CD4-positive, alpha-beta T cell (primary cell): ENCODE data around the gene SMAP1. TPM values are rescaled to one million over a fixed set of nuclear protein-coding genes. Genes with fewer than 3 reads are reported as not detected.

Experiments used
- ATAC-seq: fragments of 200-7000 bp; cut with Tn5 transposase; one replicate; pipeline ENCODE4 v1.10.0; 2022; ENCODE audit warnings: mild to moderate bottlenecking; ENCODE audit not compliant: poor library complexity
- CTCF ChIA-PET: fragments of 350-600 bp; sonication (Branson Sonifier 250); formaldehyde crosslinking; loops from one replicate; lab custom pipeline; 2021; ENCODE audit warnings: antibody characterized with exemption, inconsistent platforms; lab: Charles Lee
- POLR2A ChIA-PET: fragments of 350-600 bp; sonication (Branson Sonifier 250); formaldehyde crosslinking; loops from one replicate; lab custom pipeline; 2021; ENCODE audit warnings: antibody characterized with exemption, inconsistent platforms; lab: Charles Lee
- DNase-seq, 14 experiments: peaks; one replicate each; pipeline ENCODE4 v3.0.0-alpha.2; 2013 to 2020; ENCODE audit warnings: mixed read lengths in 2 of 14
- H3K27ac ChIP-seq, 2 donors: one replicate each; pipeline versions ENCODE4 v1.5.1 to v1.7.0; 2013; ENCODE audit warnings: low read length in 2 of 2, low read depth in 1 of 2, mild to moderate bottlenecking in 1 of 2
- H3K27me3 ChIP-seq, 2 experiments: 1 replicate in 1 of 2; 2 replicates in 1 of 2; pipeline versions ENCODE4 v1.6.1 to v1.7.0; 2013; ENCODE audit warnings: low read length in 2 of 2, control low read depth in 1 of 2, mild to moderate bottlenecking in 1 of 2, moderate library complexity in 1 of 2; ENCODE audit not compliant: insufficient read depth in 2 of 2, control insufficient read depth in 1 of 2
- H3K36me3 ChIP-seq: one replicate; pipeline ENCODE4 v1.6.1; 2013; ENCODE audit warnings: low read length, control low read depth; ENCODE audit not compliant: insufficient read depth
- H3K4me1 ChIP-seq: one replicate; pipeline ENCODE4 v1.6.1; 2013; ENCODE audit warnings: low read length, control low read depth; ENCODE audit not compliant: insufficient read depth
- H3K4me3 ChIP-seq: one replicate; pipeline ENCODE4 v1.5.1; 2013; ENCODE audit warnings: mild to moderate bottlenecking, low read length, moderate library complexity
- H3K9me3 ChIP-seq, 2 experiments: 1 replicate in 1 of 2; 2 replicates in 1 of 2; pipeline versions ENCODE4 v1.6.1 to v1.7.0; 2013; ENCODE audit warnings: low read length in 2 of 2, mild to moderate bottlenecking in 2 of 2, control low read depth in 1 of 2, moderate library complexity in 1 of 2; ENCODE audit not compliant: control insufficient read depth in 1 of 2, insufficient read depth in 1 of 2
- H3K27ac Mint-ChIP-seq: one replicate; pipeline ENCODE4 v1.8.0; 2020; ENCODE audit warnings: mixed read lengths
- H3K27me3 Mint-ChIP-seq: one replicate; pipeline ENCODE4 v1.8.0; 2021; ENCODE audit warnings: mixed read lengths
- H3K36me3 Mint-ChIP-seq: one replicate; pipeline ENCODE4 v1.8.0; 2021; ENCODE audit warnings: low read depth, mixed read lengths
- H3K4me1 Mint-ChIP-seq: one replicate; pipeline ENCODE4 v1.8.0; 2021; ENCODE audit warnings: low read depth, mixed read lengths
- H3K4me3 Mint-ChIP-seq: one replicate; pipeline ENCODE4 v1.8.0; 2020; ENCODE audit warnings: mild to moderate bottlenecking, mixed read lengths
- H3K9me3 Mint-ChIP-seq: one replicate; pipeline ENCODE4 v1.8.0; 2020; ENCODE audit warnings: mixed read lengths
- intact Hi-C, 2 experiments: fragments of 100-400 bp; cut with DNase I in 1 of 2; cut with micrococcal nuclease in 1 of 2; formaldehyde crosslinking; loops; one replicate each; pipeline versions ENCODE4 v1.15.1 to v1.9.0; 2023 to 2025; cut with DNase I, micrococcal nuclease
- total RNA-seq, 174 experiments: library from RNA in 2 of 174; stranded (reverse) in 2 of 174; gene quantifications; one replicate each; pipeline ENCODE4 v1.2.3 and lab custom pipeline; 2021 to 2026
- TF ChIP-seq, protein P1 (sequence below): fragments of 200-600 bp; IDR thresholded peaks from one replicate; pipeline ENCODE4 v1.8.0; 2022; ENCODE audit warnings: antibody characterized with exemption, mild to moderate bottlenecking

SMAP1 gene
- total RNA-seq, 2 experiments from 2014 or later = 20.0 to 22.5 TPM

DNA sequence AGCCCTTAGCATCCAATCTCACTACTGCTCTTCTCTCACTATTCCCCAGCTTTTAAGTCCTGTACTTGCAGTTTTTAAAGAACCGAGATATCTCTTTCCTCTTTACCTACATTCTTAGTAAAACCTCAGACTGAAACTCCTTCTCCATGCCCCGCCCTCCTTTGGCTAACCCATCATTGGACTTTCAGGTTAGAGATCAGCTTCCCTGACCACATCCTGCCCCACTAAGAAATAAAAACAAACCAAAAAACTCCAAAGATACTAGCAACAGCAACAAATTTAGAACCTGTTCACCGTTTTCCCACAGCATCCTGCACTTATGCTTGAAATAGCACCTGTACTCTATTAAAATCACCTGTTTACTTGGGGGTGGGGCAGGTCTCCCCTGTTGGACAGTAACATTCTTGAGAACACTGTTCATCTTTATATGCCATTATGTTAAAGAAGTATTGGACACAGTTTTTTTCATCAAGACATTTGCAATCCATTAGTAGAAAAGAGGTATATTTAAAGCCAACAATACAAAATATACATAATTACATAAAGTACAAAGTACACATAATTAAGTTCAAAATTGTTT is 16.3 kb upstream of the SMAP1 start:
- no peaks in the 10 kb centered on the region for H3K27me3 ChIP-seq
- Mint-ChIP-seq H3K4me1 (peaks cover 30% of the 10 kb centered on the region), H3K4me3 (peak overlapping the region; percentile 70), H3K27me3 (no peaks in the 10 kb centered on the region), H3K27ac (peak overlapping the region; percentile 64), H3K36me3 (no peaks in the 10 kb centered on the region), H3K9me3 (no peaks in the 10 kb centered on the region)
- DNase-seq (peak in 12 of 14 experiments; percentile 14 to 87 (median 34)), ATAC-seq (peak; percentile 97)
- no peaks in the 10 kb centered on the region for H3K9me3 ChIP-seq
- ChIA-PET POLR2A (interaction anchor here (0.8 to 1.5 kb wide), 2 partner anchors 16 to 238 kb away, joined by 3 to 12 read pairs; partner anchors contain the start of gene SMAP1), CTCF (interaction anchor here (2.5 kb wide), 1 partner anchor 16 kb away, joined by 8 read pairs; the partner anchor contains the start of gene SMAP1)
- H3K27ac ChIP-seq = peak overlapping the region in 1 of 2 donors; percentile 55
- H3K36me3 ChIP-seq = no peaks in the 10 kb centered on the region
- intact Hi-C loops = loop anchor here in 1 of 2 experiments (1.0 kb wide), 1 partner anchor 35 kb away; no protein-coding TSS in a partner anchor
- H3K4me3 ChIP-seq = no peak overlapping the region
- H3K4me1 ChIP-seq = peaks cover 23% of the 10 kb centered on the region
- TF ChIP-seq, protein P1, sequence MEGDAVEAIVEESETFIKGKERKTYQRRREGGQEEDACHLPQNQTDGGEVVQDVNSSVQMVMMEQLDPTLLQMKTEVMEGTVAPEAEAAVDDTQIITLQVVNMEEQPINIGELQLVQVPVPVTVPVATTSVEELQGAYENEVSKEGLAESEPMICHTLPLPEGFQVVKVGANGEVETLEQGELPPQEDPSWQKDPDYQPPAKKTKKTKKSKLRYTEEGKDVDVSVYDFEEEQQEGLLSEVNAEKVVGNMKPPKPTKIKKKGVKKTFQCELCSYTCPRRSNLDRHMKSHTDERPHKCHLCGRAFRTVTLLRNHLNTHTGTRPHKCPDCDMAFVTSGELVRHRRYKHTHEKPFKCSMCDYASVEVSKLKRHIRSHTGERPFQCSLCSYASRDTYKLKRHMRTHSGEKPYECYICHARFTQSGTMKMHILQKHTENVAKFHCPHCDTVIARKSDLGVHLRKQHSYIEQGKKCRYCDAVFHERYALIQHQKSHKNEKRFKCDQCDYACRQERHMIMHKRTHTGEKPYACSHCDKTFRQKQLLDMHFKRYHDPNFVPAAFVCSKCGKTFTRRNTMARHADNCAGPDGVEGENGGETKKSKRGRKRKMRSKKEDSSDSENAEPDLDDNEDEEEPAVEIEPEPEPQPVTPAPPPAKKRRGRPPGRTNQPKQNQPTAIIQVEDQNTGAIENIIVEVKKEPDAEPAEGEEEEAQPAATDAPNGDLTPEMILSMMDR = no peak

DNA sequence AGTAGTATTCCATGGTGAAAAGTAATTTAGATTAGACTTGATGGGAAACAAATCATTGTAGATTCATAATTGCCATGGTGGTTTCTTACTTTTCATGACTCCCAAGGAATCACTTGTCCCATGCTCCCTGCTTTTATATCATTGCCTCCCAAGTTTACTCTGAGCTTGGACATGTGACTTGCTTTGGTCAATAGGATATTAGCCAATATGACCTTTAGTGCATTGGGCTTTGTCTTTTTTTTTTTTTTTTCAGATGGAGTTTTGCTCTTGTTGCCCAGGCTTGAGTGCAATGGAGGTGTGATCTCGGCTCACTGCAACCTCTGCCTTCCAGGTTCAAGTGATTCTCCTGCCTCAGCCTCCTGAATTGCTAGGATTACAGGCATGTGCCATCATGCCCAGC is 15.5 kb upstream of the SMAP1 start:
- Histone ChIP-seq H3K4me1 (peaks cover 23% of the 10 kb centered on the region), H3K27ac (peak overlapping the region in 1 of 2 donors; percentile 55), H3K36me3 (no peaks in the 10 kb centered on the region), H3K27me3 (no peaks in the 10 kb centered on the region), H3K4me3 (no peak overlapping the region), H3K9me3 (no peaks in the 10 kb centered on the region)
- no peaks in the 10 kb centered on the region for H3K27me3 Mint-ChIP-seq
- DNase-seq = no peak
- H3K4me3 Mint-ChIP-seq = no peak overlapping the region
- ChIA-PET CTCF (interaction anchor here (0.9 to 2.5 kb wide), 4 partner anchors 12 to 18 kb away, joined by 3 to 8 read pairs (median 4); partner anchors contain the start of gene SMAP1), POLR2A (interaction anchor here (2.8 kb wide), 1 partner anchor 15 kb away, joined by 14 read pairs; the partner anchor contains the start of gene SMAP1)
- TF ChIP-seq, protein P1 = no peak
- ATAC-seq = no peak
- peaks cover 30% of the 10 kb centered on the region for H3K4me1 Mint-ChIP-seq
- H3K9me3 Mint-ChIP-seq = no peaks in the 10 kb centered on the region
- peak overlapping the region; percentile 64 for H3K27ac Mint-ChIP-seq
- intact Hi-C loops = no loop called here
- no peaks in the 10 kb centered on the region for H3K36me3 Mint-ChIP-seq

DNA sequence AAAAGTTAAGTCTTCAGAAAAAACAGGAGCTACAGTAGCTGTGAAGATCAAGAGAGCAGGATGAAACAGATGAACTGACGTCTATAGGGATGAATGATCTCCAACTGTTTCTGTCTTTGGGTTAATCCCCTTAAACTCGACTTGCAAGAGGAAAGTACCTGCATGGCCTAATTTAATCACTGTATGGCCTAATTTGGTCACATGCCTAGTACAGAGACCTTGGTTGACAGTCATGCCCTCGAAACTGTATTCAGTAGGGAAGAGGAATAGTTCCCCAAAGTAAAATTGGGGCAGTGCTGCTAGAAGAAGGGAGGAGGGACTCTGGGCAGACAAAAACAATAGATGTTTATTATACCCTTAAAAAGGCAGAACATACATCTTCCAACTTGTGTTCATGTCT is 10.0 kb upstream of the SMAP1 start:
- TF ChIP-seq, protein P1 = no peak
- no peaks in the 10 kb centered on the region for H3K9me3 Mint-ChIP-seq
- Histone ChIP-seq H3K4me1 (peaks cover 2% of the 10 kb centered on the region), H3K4me3 (no peak overlapping the region), H3K27ac (no peak overlapping the region), H3K9me3 (no peaks in the 10 kb centered on the region), H3K36me3 (no peaks in the 10 kb centered on the region), H3K27me3 (no peaks in the 10 kb centered on the region)
- ATAC-seq (no peak), DNase-seq (no peak)
- H3K36me3 Mint-ChIP-seq = no peaks in the 10 kb centered on the region
- ChIA-PET POLR2A (no interaction called here), CTCF (no interaction called here)
- H3K27ac Mint-ChIP-seq = no peak overlapping the region
- no peaks in the 10 kb centered on the region for H3K27me3 Mint-ChIP-seq
- intact Hi-C loops = no loop called here
- H3K4me3 Mint-ChIP-seq = no peak overlapping the region
- H3K4me1 Mint-ChIP-seq = no peaks in the 10 kb centered on the region
